ENCODE data around the gene RAB5A. TPM values are rescaled to one million over a fixed set of nuclear protein-coding genes. Genes with fewer than 3 reads are reported as not detected.
"Not testable (repeated sequence)": the region's sequence is repeated elsewhere in the genome, so short reads cannot be mapped to it uniquely, and the experiment has no call there.

RAB5A gene
- total RNA-seq, 1 donor from 2014 or later = 55.0 TPM

DNA sequence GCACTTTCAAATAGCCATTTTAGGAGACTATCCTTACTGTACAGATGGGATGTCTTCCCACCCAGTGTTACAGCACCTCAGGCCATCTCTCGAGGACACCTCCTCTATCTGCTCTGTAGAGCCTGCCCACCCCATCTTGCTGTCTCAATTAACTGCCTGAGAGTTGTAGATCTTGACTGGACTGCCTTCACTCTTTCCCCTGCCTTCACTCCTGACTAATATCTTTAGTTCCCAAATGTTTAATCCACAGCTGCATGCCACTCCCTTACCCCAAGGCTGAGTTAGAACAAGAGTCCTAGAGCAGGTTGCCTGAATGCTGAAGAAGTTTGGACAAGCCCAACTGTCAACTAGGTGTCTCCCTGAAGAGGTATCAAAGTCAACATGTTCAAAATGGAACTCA is 66.5 kb downstream of the RAB5A start:
- Mint-ChIP-seq H3K9me3 (no peaks in the 10 kb centered on the region), H3K27ac (no peak overlapping the region), H3K4me3 (no peak overlapping the region), H3K36me3 (no peaks in the 10 kb centered on the region), H3K4me1 (ENCODE audit: unreplicated experiment) (no peaks in the 10 kb centered on the region), H3K27me3 (no peaks in the 10 kb centered on the region)
- TF ChIP-seq, protein P1, sequence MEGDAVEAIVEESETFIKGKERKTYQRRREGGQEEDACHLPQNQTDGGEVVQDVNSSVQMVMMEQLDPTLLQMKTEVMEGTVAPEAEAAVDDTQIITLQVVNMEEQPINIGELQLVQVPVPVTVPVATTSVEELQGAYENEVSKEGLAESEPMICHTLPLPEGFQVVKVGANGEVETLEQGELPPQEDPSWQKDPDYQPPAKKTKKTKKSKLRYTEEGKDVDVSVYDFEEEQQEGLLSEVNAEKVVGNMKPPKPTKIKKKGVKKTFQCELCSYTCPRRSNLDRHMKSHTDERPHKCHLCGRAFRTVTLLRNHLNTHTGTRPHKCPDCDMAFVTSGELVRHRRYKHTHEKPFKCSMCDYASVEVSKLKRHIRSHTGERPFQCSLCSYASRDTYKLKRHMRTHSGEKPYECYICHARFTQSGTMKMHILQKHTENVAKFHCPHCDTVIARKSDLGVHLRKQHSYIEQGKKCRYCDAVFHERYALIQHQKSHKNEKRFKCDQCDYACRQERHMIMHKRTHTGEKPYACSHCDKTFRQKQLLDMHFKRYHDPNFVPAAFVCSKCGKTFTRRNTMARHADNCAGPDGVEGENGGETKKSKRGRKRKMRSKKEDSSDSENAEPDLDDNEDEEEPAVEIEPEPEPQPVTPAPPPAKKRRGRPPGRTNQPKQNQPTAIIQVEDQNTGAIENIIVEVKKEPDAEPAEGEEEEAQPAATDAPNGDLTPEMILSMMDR (conservative IDR thresholded peaks at IDR 0.05) = no peak
- DNase-seq (ENCODE audit: extremely low spot score, unreplicated experiment) = no peak

DNA sequence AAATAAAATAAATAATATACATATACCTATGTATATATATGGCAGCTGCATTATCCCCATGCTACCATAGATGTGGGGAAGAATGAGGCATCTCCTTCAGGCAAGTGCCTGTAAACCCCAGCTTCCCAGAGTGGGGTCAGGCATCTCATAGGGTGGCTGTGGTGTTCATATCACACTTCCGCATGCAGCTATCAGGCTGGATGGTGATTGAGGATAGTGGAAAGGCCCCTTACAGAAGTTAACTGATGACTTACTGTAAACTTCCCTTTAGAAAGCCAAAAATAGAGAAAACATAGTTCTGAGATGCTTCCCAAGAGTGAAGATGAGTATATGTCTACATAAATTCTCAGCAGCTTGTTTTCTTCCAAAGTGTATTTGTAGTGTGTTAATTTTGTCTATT is 68.6 kb downstream of the RAB5A start:
- DNase-seq (ENCODE audit: extremely low spot score, unreplicated experiment) = no peak
- no peaks in the 10 kb centered on the region for H3K36me3 Mint-ChIP-seq
- H3K4me1 Mint-ChIP-seq (ENCODE audit: unreplicated experiment) = no peaks in the 10 kb centered on the region
- H3K4me3 Mint-ChIP-seq = no peak overlapping the region
- TF ChIP-seq, protein P1 (conservative IDR thresholded peaks at IDR 0.05) = no peak
- H3K9me3 Mint-ChIP-seq = no peaks in the 10 kb centered on the region
- H3K27me3 Mint-ChIP-seq = no peaks in the 10 kb centered on the region
- no peak overlapping the region for H3K27ac Mint-ChIP-seq

DNA sequence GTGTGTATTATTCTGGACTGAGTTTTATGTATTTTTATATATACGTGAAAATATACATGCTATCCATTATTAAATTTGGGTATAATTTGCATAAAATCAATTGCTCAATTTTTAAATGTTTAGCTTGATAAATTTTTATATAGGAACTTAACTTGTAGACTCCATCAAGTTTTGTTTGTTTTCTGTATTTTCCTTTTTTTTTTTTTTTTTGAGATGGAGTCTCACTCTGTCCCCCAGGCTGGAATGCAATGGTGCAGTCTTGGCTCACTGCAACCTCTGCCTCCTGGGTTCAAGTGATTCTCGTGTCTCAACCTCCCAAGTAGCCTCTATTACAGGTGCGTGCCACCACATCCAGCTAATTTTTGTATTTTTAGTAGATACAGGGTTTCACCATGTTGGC is 69.2 kb downstream of the RAB5A start:
- not testable (repeated sequence) for H3K27me3 Mint-ChIP-seq; DNase-seq (ENCODE audit: extremely low spot score, unreplicated experiment); H3K36me3 Mint-ChIP-seq; H3K9me3 Mint-ChIP-seq; H3K4me3 Mint-ChIP-seq; H3K4me1 Mint-ChIP-seq (ENCODE audit: unreplicated experiment); H3K27ac Mint-ChIP-seq

DNA sequence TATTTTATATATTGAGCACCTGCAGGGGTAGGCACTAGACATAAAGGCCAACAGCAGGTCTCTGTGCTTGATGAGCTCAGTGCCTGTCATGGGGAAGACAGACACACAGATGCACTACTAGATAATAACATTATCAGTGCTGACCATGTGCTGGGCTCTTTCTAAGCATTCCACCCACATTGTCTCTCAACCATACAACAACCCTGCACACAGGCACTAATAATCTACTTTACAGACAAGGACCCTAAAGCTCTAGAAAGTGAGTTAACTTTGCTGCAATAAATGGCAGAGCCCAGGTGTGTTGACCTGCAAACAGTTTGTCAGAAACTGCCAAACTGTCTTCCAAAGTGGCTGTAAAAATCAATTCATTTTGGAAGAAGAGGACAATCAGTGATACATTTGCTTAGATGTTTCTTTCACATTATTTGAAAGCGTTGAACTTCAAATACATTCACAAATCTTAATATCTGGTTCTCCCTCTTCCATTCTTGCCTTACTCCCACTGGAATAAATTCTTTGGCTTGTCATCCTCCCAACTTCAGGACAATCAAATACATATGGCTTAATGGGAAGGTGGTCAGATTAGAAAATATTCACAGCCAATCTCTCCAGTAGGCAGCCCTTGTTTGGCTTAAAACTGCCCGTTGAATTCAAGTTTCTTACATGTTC is 76.2 kb downstream of the RAB5A start:
- TF ChIP-seq, protein P1 (conservative IDR thresholded peaks at IDR 0.05) = no peak
- Mint-ChIP-seq H3K27ac (no peak overlapping the region), H3K9me3 (no peaks in the 10 kb centered on the region)

DNA sequence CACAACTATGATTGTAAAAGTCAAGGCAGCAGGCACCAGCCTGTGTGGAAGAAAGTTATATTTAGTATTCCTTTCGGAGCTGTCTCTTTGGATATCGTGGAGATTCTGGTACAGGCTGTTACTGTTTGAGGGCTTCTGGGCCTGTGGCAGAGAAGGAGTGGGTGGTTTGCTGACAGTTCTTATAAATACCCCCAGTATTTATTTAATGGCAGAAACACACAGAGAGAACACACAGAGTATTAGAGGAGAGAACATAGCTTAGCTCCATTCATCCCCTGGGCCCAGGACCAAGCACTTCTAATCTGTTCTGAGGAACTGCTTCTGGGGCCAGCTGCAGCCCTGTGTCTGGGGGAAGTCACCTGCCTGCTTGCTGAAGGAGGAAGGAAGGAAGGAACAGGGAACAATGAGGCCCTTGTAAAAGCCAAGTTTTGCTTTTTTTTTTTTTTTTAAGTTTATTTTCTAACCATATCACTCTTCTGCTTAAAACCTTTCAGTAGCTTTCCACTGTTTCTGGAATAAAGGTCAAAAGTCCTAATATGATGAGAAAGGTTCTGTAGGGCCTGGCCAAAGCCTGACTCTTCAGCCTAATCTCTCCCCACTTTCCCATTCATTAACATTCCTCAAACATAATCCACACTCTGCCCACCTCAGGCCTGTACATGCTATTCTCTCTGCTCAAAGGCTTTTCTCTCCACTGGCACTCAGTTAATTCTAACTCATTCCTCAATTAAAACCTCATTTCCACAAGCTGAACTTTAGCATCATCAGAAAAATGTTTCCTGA is 76.9 kb downstream of the RAB5A start:
- DNase-seq (ENCODE audit: extremely low spot score, unreplicated experiment) = no peak
- Mint-ChIP-seq H3K4me1 (ENCODE audit: unreplicated experiment) (peaks cover 9% of the 10 kb centered on the region), H3K36me3 (no peaks in the 10 kb centered on the region), H3K9me3 (no peaks in the 10 kb centered on the region), H3K27me3 (no peaks in the 10 kb centered on the region), H3K27ac (no peak overlapping the region), H3K4me3 (no peak overlapping the region)
- TF ChIP-seq, protein P1 (conservative IDR thresholded peaks at IDR 0.05) = no peak

More for the DNA sequence above, 76.2 kb downstream of the RAB5A start:
- Mint-ChIP-seq H3K27me3 (no peaks in the 10 kb centered on the region), H3K4me1 (ENCODE audit: unreplicated experiment) (peaks cover 9% of the 10 kb centered on the region), H3K36me3 (no peaks in the 10 kb centered on the region), H3K4me3 (no peak overlapping the region)
- no peak for DNase-seq (ENCODE audit: extremely low spot score, unreplicated experiment)

DNA sequence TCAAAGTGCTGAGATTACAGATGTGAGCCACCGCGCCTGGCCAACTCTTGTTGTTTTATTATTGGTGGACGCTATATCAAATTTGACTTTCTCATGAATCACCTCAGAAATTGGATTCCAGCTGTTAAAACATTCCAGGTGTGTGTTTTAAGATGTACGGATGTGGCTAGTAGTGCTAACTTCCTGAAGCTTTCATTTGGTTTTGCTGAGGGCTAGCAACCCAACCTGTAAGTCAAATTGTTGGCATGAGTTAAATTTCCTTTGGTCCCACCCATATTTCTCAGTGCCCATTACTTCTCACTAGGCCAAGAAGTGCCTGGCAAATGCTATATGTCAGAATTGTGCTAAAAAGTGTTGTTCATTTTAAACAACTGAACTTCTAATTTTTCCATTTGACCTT is 80.2 kb downstream of the RAB5A start:
- Mint-ChIP-seq H3K9me3 (no peaks in the 10 kb centered on the region), H3K36me3 (no peaks in the 10 kb centered on the region), H3K27ac (no peak overlapping the region), H3K4me3 (no peak overlapping the region), H3K4me1 (ENCODE audit: unreplicated experiment) (peaks cover 9% of the 10 kb centered on the region), H3K27me3 (no peaks in the 10 kb centered on the region)
- TF ChIP-seq, protein P1 (conservative IDR thresholded peaks at IDR 0.05) = no peak
- DNase-seq (ENCODE audit: extremely low spot score, unreplicated experiment) = no peak
